Kidney (tissue), 14 donors: ENCODE measurements around the gene GAL3ST1. TPM values are rescaled to one million over a fixed set of nuclear protein-coding genes. Genes with fewer than 3 reads are reported as not detected.
A peak's percentile ranks its signal among the peaks of the same experiment; 100 is the strongest.
"Not testable (repeated sequence)": the region's sequence is repeated elsewhere in the genome, so short reads cannot be mapped to it uniquely, and the experiment has no call there.

ENCODE experiments used
- DNase-seq, 5 donors: peaks; one replicate each; pipeline ENCODE4 v3.0.0-alpha.2; 2013 to 2020
- FAIRE-seq: peaks from 2 replicates; lab custom pipeline; 2012; peaks lifted over from hg19 to GRCh38; lab: Jason Lieb, UNC
- H3K27ac ChIP-seq, 2 donors: one replicate each; pipeline ENCODE4 v1.7.0; 2013; ENCODE audit warnings: low read depth in 2 of 2, low read length in 2 of 2, inconsistent platforms in 1 of 2
- H3K27me3 ChIP-seq: one replicate; pipeline ENCODE4 v1.7.1; 2013; ENCODE audit warnings: low read length, inconsistent platforms; ENCODE audit not compliant: control insufficient read depth, insufficient read depth
- H3K36me3 ChIP-seq, 3 donors: one replicate each; pipeline versions ENCODE4 v1.7.0 to v1.7.1; 2013; ENCODE audit warnings: low read length in 3 of 3, control low read depth in 1 of 3, inconsistent platforms in 1 of 3; ENCODE audit not compliant: insufficient read depth in 3 of 3, control insufficient read depth in 2 of 3
- H3K4me1 ChIP-seq, 3 donors: one replicate each; pipeline versions ENCODE4 v1.7.0 to v1.7.1; 2013; ENCODE audit warnings: low read length in 3 of 3, inconsistent platforms in 1 of 3, low read depth in 1 of 3; ENCODE audit not compliant: control insufficient read depth in 2 of 3, insufficient read depth in 2 of 3
- H3K4me3 ChIP-seq, 3 donors: one replicate each; pipeline versions ENCODE4 v1.7.0 to v1.8.1; 2013; ENCODE audit warnings: low read length in 3 of 3, control low read depth in 1 of 3, inconsistent platforms in 1 of 3
- H3K9ac ChIP-seq, 3 donors: one replicate each; pipeline versions ENCODE4 v1.7.0 to v1.7.1; 2013; ENCODE audit warnings: low read length in 3 of 3, control low read depth in 1 of 3, inconsistent platforms in 1 of 3
- H3K9me3 ChIP-seq, 3 donors: one replicate each; pipeline versions ENCODE4 v1.7.0 to v1.7.1; 2013; ENCODE audit warnings: low read length in 3 of 3, control low read depth in 1 of 3, inconsistent platforms in 1 of 3; ENCODE audit not compliant: control insufficient read depth in 2 of 3, insufficient read depth in 1 of 3
- CTCF ChIP-seq: IDR thresholded peaks from 3 replicates; pipeline ENCODE4 v1.5.1; 2012; ENCODE audit warnings: mild to moderate bottlenecking, moderate library complexity, borderline replicate concordance; ENCODE audit not compliant: insufficient read depth; ENCODE audit errors: extremely low read depth
- intact Hi-C: fragments of 100-400 bp; cut with DNase I; formaldehyde crosslinking; loops from one replicate; pipeline ENCODE4 v1.11.1; 2022
- polyA plus RNA-seq: library from polyadenylated mRNA; stranded (reverse); fragments of 350-450 nt; fragmentation: Illumina TruSeq; extraction: RNeasy Lipid Tissue Mini Kit (QIAGEN cat#74804); gene quantifications from one replicate; pipeline ENCODE4 v1.2.3, GENCODE V29; 2014; ENCODE audit warnings: low read depth, low replicate concordance; ENCODE audit not compliant: insufficient read depth
- total RNA-seq: library from RNA; stranded (reverse); fragmentation: NEBNext Ultra II Directional; extraction: Animal tissue kit (Norgen Biotek cat#: 25700); gene quantifications from one replicate; pipeline ENCODE4 v1.2.1, GENCODE V29; 2021
- donor health status: control.
- donor health status: control.
- donor health status: control.
- donor health status: control.
- donor health status: control.
- donor health status: DM: yes; HTN: yes; CAD: no.
- donor health status: Normal renal cell carcinoma (clear cell type).

The GAL3ST1 gene
- total and polyA plus RNA-seq, 2 donors from 2014 or later, result 16.1 to 34.3 TPM

GRCh38 chr22:30598986-30599385, 24.5 kb upstream of the GAL3ST1 start:
- DNase-seq, result no peak
- no peak for TF ChIP-seq CTCF
- no peak overlapping the region for H3K9ac ChIP-seq
- H3K9me3 ChIP-seq, result no peaks in the 10 kb centered on the region
- H3K4me1 ChIP-seq, result no peaks in the 10 kb centered on the region
- no peak for FAIRE-seq
- H3K36me3 ChIP-seq, result no peaks in the 10 kb centered on the region
- no peak overlapping the region for H3K27ac ChIP-seq
- no peak overlapping the region for H3K4me3 ChIP-seq
- H3K27me3 ChIP-seq, result no peaks in the 10 kb centered on the region
- intact Hi-C loops, result no loop called here

- H3K36me3 ChIP-seq, result no peaks in the 10 kb centered on the region
- FAIRE-seq (no peak), DNase-seq (no peak)
- no peaks in the 10 kb centered on the region for H3K9me3 ChIP-seq
- H3K9ac ChIP-seq, result no peak overlapping the region
- H3K4me3 ChIP-seq, result no peak overlapping the region
- intact Hi-C loops, result no loop called here
- no peak overlapping the region for H3K27ac ChIP-seq
- no peak for TF ChIP-seq CTCF
- H3K4me1 ChIP-seq, result no peaks in the 10 kb centered on the region
- H3K27me3 ChIP-seq, result no peaks in the 10 kb centered on the region
These were observed 22.4 kb upstream of the GAL3ST1 start for GRCh38 chr22:30596886-30597285.

- H3K9me3 ChIP-seq, result no peaks in the 10 kb centered on the region
- intact Hi-C loops, result no loop called here
- H3K27me3 ChIP-seq, result no peaks in the 10 kb centered on the region
- H3K36me3 ChIP-seq, result no peaks in the 10 kb centered on the region
- H3K27ac ChIP-seq, result no peak overlapping the region
- DNase-seq, result no peak
- H3K9ac ChIP-seq, result no peak overlapping the region
- TF ChIP-seq CTCF, result no peak
- H3K4me3 ChIP-seq, result no peak overlapping the region
- FAIRE-seq, result no peak
- H3K4me1 ChIP-seq, result peaks cover 0 to 2% (median 0%) of the 10 kb centered on the region in 3 donors
These were observed 21.7 kb upstream of the GAL3ST1 start for GRCh38 chr22:30596199-30596598.

GRCh38 chr22:30592360-30592713, 17.9 kb upstream of the GAL3ST1 start:
- H3K4me1 ChIP-seq, result peaks cover 0 to 15% (median 10%) of the 10 kb centered on the region in 3 donors
- H3K4me3 ChIP-seq, result peak overlapping the region; percentile 39 to 99 (median 42)
- H3K9ac ChIP-seq, result peak overlapping the region in 1 of 3 donors; percentile 26
- H3K27me3 ChIP-seq, intact Hi-C loops, DNase-seq, FAIRE-seq, H3K27ac ChIP-seq, H3K9me3 ChIP-seq: not testable (repeated sequence)
- peaks cover under 1 to 20% (median 10%) of the 10 kb centered on the region in 3 donors for H3K36me3 ChIP-seq
